CD4-positive, alpha-beta memory T cell (primary cell): ENCODE results near the gene SGIP1. TPM values are rescaled to one million over a fixed set of nuclear protein-coding genes. Genes with fewer than 3 reads are reported as not detected.

Experiments
- CTCF ChIA-PET: fragments of 350-600 bp; sonication (Branson Sonifier 250); formaldehyde crosslinking; loops from one replicate; lab custom pipeline; 2021; ENCODE audit warnings: inconsistent platforms; ENCODE audit not compliant: partially characterized antibody; lab: Charles Lee
- POLR2A ChIA-PET: fragments of 350-600 bp; sonication (Branson Sonifier 250); formaldehyde crosslinking; loops from one replicate; lab custom pipeline; 2021; ENCODE audit not compliant: partially characterized antibody; lab: Charles Lee
- DNase-seq, 5 donors: peaks; one replicate each; pipeline versions ENCODE4 v3.0.0 to v3.0.0-alpha.2; 2020 to 2022; ENCODE audit warnings: mixed read lengths in 1 of 5
- H3K27ac ChIP-seq: one replicate; pipeline ENCODE4 v1.7.0; 2013; ENCODE audit warnings: low read depth, low read length
- H3K27me3 ChIP-seq: 2 replicates; pipeline ENCODE4 v1.7.0; 2013; ENCODE audit warnings: mild to moderate bottlenecking, low read length, moderate library complexity; ENCODE audit not compliant: insufficient read depth
- H3K36me3 ChIP-seq: 2 replicates; pipeline ENCODE4 v1.7.0; 2013; ENCODE audit warnings: mild to moderate bottlenecking, low read length, moderate library complexity; ENCODE audit not compliant: insufficient read depth
- H3K4me1 ChIP-seq: 2 replicates; pipeline ENCODE4 v1.7.0; 2013; ENCODE audit warnings: mild to moderate bottlenecking, low read length, moderate library complexity; ENCODE audit not compliant: insufficient read depth
- H3K4me3 ChIP-seq, 2 donors: one replicate each; pipeline ENCODE4 v1.7.0; 2013; ENCODE audit warnings: low read length in 2 of 2, mild to moderate bottlenecking in 1 of 2
- H3K9me3 ChIP-seq, 2 donors: one replicate each; pipeline ENCODE4 v1.7.0; 2013; ENCODE audit warnings: low read length in 2 of 2, control low read depth in 1 of 2; ENCODE audit not compliant: control insufficient read depth in 1 of 2
- H3K27ac Mint-ChIP-seq, 7 donors: one replicate each; pipeline ENCODE4 v1.8.0; 2020 to 2021; ENCODE audit warnings: mixed read lengths in 7 of 7, mild to moderate bottlenecking in 6 of 7, inconsistent platforms in 3 of 7, moderate library complexity in 3 of 7
- H3K27me3 Mint-ChIP-seq, 2 donors: one replicate each; pipeline ENCODE4 v1.8.0; 2020 to 2021; ENCODE audit warnings: mixed read lengths in 2 of 2
- H3K36me3 Mint-ChIP-seq, 2 donors: one replicate each; pipeline ENCODE4 v1.8.0; 2020 to 2021; ENCODE audit warnings: mixed read lengths in 2 of 2, inconsistent platforms in 1 of 2, mild to moderate bottlenecking in 1 of 2
- H3K4me1 Mint-ChIP-seq, 4 donors: one replicate each; pipeline ENCODE4 v1.8.0; 2020 to 2021; ENCODE audit warnings: mixed read lengths in 4 of 4, mild to moderate bottlenecking in 1 of 4
- H3K4me3 Mint-ChIP-seq, 8 donors: one replicate each; pipeline ENCODE4 v1.8.0; 2020 to 2021; ENCODE audit warnings: mixed read lengths in 8 of 8, mild to moderate bottlenecking in 7 of 8, moderate library complexity in 6 of 8, inconsistent platforms in 3 of 8
- H3K9me3 Mint-ChIP-seq, 8 donors: one replicate each; pipeline ENCODE4 v1.8.0; 2020 to 2021; ENCODE audit warnings: mixed read lengths in 8 of 8, mild to moderate bottlenecking in 5 of 8, inconsistent platforms in 3 of 8, moderate library complexity in 1 of 8
- intact Hi-C: fragments of 100-400 bp; cut with micrococcal nuclease; formaldehyde crosslinking; loops from one replicate; pipeline ENCODE4 v1.15.1; 2023
- polyA plus RNA-seq, 2 donors: library from polyadenylated mRNA; unstranded; fragments of 300-500 nt; fragmentation: Illumina TruSeq; gene quantifications; one replicate each; pipeline ENCODE4 v1.2.3, GENCODE V29; 2021
- total RNA-seq, 2 experiments: library from RNA; stranded (reverse); gene quantifications; one replicate each; pipeline ENCODE4 v1.2.3, GENCODE V29; 2021

Gene SGIP1
- total and polyA plus RNA-seq, 4 experiments from 2014 or later = not detected

DNA sequence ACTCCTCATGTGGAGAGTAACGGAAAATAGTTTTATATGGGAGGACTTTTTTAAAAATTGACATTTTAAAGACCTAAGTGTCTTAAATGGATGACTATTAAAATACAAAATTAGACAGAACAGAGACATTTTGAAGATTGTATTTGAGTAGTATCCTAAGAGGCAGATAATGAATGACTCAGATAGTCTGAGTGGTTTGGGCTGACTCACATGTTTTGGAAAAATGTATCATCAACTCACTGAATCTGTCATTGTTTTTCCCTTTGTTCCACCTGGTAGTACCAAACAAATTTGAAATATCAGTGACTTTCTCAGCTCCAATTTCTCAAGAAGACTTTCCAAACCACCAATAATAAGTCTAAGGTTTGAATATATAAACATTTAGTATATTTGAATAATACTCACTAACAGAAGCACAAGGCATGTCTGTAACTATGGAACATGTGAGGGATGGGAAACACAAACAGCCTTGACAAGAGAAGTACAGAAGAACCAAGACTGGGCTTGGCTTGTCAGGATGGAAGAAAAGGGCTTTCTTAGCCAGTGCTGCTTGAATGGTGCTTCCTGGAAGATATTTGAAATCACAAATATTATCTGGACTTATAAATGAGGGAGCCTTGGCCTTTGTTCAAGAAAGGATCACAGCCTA is 90.6 kb downstream of the SGIP1 start:
- H3K9me3 ChIP-seq = no peaks in the 10 kb centered on the region
- no peaks in the 10 kb centered on the region for H3K36me3 ChIP-seq
- no peaks in the 10 kb centered on the region for H3K36me3 Mint-ChIP-seq
- no peaks in the 10 kb centered on the region for H3K4me1 Mint-ChIP-seq
- ChIA-PET CTCF (no interaction called here), POLR2A (no interaction called here)
- H3K27ac Mint-ChIP-seq = no peak overlapping the region
- no peak for DNase-seq
- H3K9me3 Mint-ChIP-seq = peaks cover 0 to 4% (median 0%) of the 10 kb centered on the region in 8 donors
- peaks cover 2 to 7% of the 10 kb centered on the region in 2 donors for H3K27me3 Mint-ChIP-seq
- no peak overlapping the region for H3K27ac ChIP-seq
- H3K4me3 ChIP-seq = no peak overlapping the region
- H3K4me3 Mint-ChIP-seq = no peak overlapping the region
- intact Hi-C loops = no loop called here
- H3K27me3 ChIP-seq = no peaks in the 10 kb centered on the region
- H3K4me1 ChIP-seq = no peaks in the 10 kb centered on the region

DNA sequence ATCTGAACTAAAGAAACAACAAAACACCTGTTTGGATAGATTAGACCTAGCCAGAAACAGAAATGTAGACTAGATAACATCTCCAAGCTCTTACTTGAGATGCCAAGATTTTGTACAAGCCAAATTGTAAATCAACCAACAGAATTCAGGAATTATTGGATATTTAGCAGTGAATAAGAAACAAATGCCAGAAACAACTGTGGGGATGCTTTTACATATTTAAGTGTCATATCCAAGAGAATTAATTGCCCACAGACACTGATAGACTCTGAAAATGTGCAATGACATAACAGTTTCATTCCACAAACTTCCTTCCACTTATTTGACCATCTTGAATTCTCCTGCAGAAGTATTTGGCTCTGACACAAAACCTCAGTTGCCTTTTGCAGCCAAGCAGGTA is 92.3 kb downstream of the SGIP1 start:
- Mint-ChIP-seq H3K27me3 (peaks cover 4 to 11% of the 10 kb centered on the region in 2 donors), H3K4me3 (no peak overlapping the region), H3K9me3 (peaks cover 0 to 3% (median 0%) of the 10 kb centered on the region in 8 donors), H3K36me3 (no peaks in the 10 kb centered on the region), H3K4me1 (no peaks in the 10 kb centered on the region), H3K27ac (no peak overlapping the region)
- no peaks in the 10 kb centered on the region for H3K27me3 ChIP-seq
- no peaks in the 10 kb centered on the region for H3K4me1 ChIP-seq
- ChIA-PET POLR2A (no interaction called here), CTCF (no interaction called here)
- H3K36me3 ChIP-seq = no peaks in the 10 kb centered on the region
- DNase-seq = no peak
- no peak overlapping the region for H3K27ac ChIP-seq
- intact Hi-C loops = no loop called here
- H3K9me3 ChIP-seq = no peaks in the 10 kb centered on the region
- H3K4me3 ChIP-seq = no peak overlapping the region

DNA sequence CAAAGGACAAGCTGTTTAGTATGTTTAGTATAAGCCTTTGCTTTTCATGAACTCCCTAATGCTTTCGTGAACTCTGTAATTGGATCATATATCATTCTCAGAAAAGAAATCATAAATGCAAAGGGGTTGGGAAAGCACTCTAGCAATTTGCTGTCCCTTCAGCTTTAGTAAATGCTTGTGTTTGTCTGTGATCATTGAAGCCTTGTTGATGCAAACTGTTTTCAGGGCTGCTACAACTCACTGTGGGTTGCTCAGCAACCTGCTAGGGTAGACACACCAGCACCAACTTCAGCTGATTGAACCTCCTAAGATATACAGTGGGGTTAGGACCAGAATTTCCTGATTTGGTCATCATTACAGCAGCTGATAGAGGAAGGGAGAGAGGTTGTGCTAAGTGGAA is 95.0 kb downstream of the SGIP1 start:
- ChIA-PET CTCF (interaction anchor here (0.6 kb wide), 1 partner anchor 1255 kb away, joined by 3 read pairs; no protein-coding TSS in a partner anchor), POLR2A (no interaction called here)

DNA sequence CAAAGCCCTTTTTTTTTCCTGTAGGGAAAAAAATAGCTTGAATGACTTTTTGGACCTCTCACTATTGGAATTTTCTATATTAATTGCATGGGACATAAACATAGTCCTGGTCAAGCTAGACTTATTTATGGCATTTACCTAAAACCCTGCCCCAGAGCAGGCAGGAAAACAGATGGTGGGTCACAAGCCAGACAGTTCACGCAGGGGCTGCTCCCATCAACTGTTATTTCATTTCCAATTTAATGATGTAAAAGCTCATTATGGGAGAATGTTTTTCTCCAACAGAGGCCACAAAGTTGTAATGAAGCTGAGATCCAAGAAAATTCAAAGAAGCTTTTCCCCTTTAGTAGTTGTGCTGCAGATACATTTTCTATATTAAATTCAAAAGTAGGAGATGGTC is 99.2 kb downstream of the SGIP1 start:
- no peak overlapping the region for H3K27ac ChIP-seq
- no peaks in the 10 kb centered on the region for H3K36me3 ChIP-seq
- no peaks in the 10 kb centered on the region for H3K27me3 ChIP-seq
- CTCF ChIA-PET = no interaction called here
- peaks cover 0 to 3% (median 0%) of the 10 kb centered on the region in 8 donors for H3K9me3 Mint-ChIP-seq
- no peak overlapping the region for H3K4me3 Mint-ChIP-seq
- H3K4me1 Mint-ChIP-seq = no peaks in the 10 kb centered on the region
- no peak overlapping the region for H3K4me3 ChIP-seq
- POLR2A ChIA-PET = no interaction called here
- H3K4me1 ChIP-seq = no peaks in the 10 kb centered on the region
- intact Hi-C loops = no loop called here
- no peak overlapping the region for H3K27ac Mint-ChIP-seq
- no peaks in the 10 kb centered on the region for H3K9me3 ChIP-seq
- no peaks in the 10 kb centered on the region for H3K36me3 Mint-ChIP-seq
- DNase-seq = no peak
- peaks cover 5 to 10% of the 10 kb centered on the region in 2 donors for H3K27me3 Mint-ChIP-seq

More for the DNA sequence above, 95.0 kb downstream of the SGIP1 start:
- Histone ChIP-seq H3K27ac (no peak overlapping the region), H3K27me3 (no peaks in the 10 kb centered on the region), H3K4me1 (no peaks in the 10 kb centered on the region), H3K4me3 (no peak overlapping the region), H3K36me3 (no peaks in the 10 kb centered on the region), H3K9me3 (no peaks in the 10 kb centered on the region)
- Mint-ChIP-seq H3K27me3 (peaks cover 4 to 11% of the 10 kb centered on the region in 2 donors), H3K36me3 (no peaks in the 10 kb centered on the region), H3K9me3 (peaks cover 0 to 3% (median 0%) of the 10 kb centered on the region in 8 donors), H3K4me1 (no peaks in the 10 kb centered on the region), H3K27ac (no peak overlapping the region), H3K4me3 (no peak overlapping the region)
- intact Hi-C loops = no loop called here
- DNase-seq = no peak

DNA sequence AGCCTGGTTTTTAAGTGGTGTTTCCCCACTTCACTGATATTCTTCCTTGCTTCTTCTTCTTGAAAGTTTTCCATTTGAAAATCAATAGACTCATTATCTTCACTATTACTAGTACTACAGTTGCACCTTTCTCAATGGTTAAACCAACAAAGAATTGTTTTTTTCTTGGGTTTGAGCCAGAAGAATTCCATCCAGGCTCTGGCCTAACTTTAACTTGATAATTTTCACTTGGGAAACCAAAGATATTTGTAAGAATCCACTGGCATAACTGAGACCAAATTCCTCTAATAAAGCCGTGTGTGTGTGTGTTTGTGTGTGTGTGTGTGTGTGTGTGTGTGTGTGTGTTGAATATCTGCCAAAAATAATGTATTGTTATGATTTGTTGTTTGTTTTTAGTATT is 103.2 kb downstream of the SGIP1 start:
- Histone ChIP-seq H3K27ac (no peak overlapping the region), H3K4me3 (no peak overlapping the region), H3K9me3 (no peaks in the 10 kb centered on the region), H3K36me3 (no peaks in the 10 kb centered on the region), H3K27me3 (no peaks in the 10 kb centered on the region), H3K4me1 (no peaks in the 10 kb centered on the region)
- ChIA-PET POLR2A (no interaction called here), CTCF (interaction anchor here (0.7 kb wide), 1 partner anchor 673 kb away, joined by 4 read pairs; no protein-coding TSS in a partner anchor)
- Mint-ChIP-seq H3K27me3 (peaks cover 3 to 6% of the 10 kb centered on the region in 2 donors), H3K4me3 (no peak overlapping the region), H3K27ac (no peak overlapping the region), H3K9me3 (peaks cover 0 to 3% (median 0%) of the 10 kb centered on the region in 8 donors), H3K4me1 (no peaks in the 10 kb centered on the region), H3K36me3 (no peaks in the 10 kb centered on the region)
- no peak for DNase-seq
- intact Hi-C loops = no loop called here

DNA sequence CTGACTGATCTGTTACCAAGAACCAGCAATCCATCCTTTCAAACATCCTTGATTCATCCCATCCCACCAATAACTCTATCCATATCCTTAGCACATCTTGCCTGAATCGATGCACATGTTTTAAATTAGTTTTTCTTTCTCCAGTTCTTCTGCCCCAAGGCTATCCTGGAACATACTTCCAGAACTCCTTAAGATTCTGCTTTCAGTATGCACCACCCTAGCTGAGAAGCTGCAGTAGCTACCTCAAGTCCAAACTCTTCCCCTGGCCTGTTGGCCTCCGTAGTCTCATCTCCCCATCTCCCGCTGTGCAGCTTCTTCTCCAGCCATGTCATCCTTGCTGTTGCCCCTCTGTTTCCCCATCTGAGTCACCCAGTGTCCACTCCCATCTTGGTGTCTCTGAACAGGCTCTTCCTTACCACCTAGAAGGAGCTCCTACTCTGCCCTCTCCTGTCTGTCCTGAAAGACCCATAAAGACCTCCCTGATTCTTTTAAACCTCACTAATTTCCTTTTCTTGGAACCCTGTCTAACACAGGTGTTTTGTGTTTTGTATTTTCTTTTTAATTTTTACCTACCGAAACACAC is 108.0 kb downstream of the SGIP1 start:
- no peak overlapping the region for H3K27ac Mint-ChIP-seq
- H3K9me3 Mint-ChIP-seq = no peaks in the 10 kb centered on the region
- DNase-seq = no peak
- Histone ChIP-seq H3K27ac (no peak overlapping the region), H3K27me3 (no peaks in the 10 kb centered on the region), H3K36me3 (no peaks in the 10 kb centered on the region), H3K4me1 (no peaks in the 10 kb centered on the region), H3K4me3 (no peak overlapping the region), H3K9me3 (no peaks in the 10 kb centered on the region)
- ChIA-PET CTCF (no interaction called here), POLR2A (no interaction called here)
- intact Hi-C loops = no loop called here
- peaks cover 3 to 8% of the 10 kb centered on the region in 2 donors for H3K27me3 Mint-ChIP-seq
- H3K4me1 Mint-ChIP-seq = no peaks in the 10 kb centered on the region
- no peaks in the 10 kb centered on the region for H3K36me3 Mint-ChIP-seq
- H3K4me3 Mint-ChIP-seq = no peak overlapping the region

DNA sequence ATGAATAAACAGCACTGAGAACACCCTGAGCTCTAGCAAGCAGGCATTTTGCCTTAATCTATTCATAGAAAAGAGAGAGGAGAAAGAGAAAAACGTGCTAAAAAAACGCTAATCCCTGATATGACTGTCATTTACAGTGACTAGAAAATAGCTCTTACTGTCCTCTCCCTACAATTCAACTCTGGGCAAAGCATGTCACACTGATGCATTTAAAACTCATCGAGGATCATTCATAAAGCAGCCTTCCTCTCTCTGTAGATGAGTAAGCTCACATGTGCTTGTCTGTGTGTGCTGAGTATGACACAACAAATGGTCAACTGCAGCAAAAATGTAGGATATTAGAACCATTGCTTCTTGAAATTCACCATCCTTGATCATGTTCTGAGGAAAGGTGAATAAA is 109.0 kb downstream of the SGIP1 start:
- no peaks in the 10 kb centered on the region for H3K36me3 Mint-ChIP-seq
- H3K4me3 Mint-ChIP-seq = no peak overlapping the region
- POLR2A ChIA-PET = no interaction called here
- DNase-seq = no peak
- no peaks in the 10 kb centered on the region for H3K4me1 Mint-ChIP-seq
- Histone ChIP-seq H3K4me3 (no peak overlapping the region), H3K9me3 (no peaks in the 10 kb centered on the region), H3K36me3 (no peaks in the 10 kb centered on the region), H3K27me3 (no peaks in the 10 kb centered on the region), H3K4me1 (no peaks in the 10 kb centered on the region), H3K27ac (no peak overlapping the region)
- no peaks in the 10 kb centered on the region for H3K9me3 Mint-ChIP-seq
- CTCF ChIA-PET = no interaction called here
- H3K27me3 Mint-ChIP-seq = peaks cover 5 to 8% of the 10 kb centered on the region in 2 donors
- intact Hi-C loops = no loop called here
- H3K27ac Mint-ChIP-seq = no peak overlapping the region
